GM18498 (cell line): ENCODE data around the gene APOBEC3B.
A peak's percentile ranks its signal among the peaks of the same experiment; 100 is the strongest.
"Not testable (repeated sequence)": the region's sequence is repeated elsewhere in the genome, so short reads cannot be mapped to it uniquely, and the experiment has no call there.

Experiments used
- ATAC-seq: cut with Tn5 transposase; IDR thresholded peaks from one replicate; pipeline ENCODE4 v1.9.1; 2021; ENCODE audit warnings: mild to moderate bottlenecking, moderate library complexity; ENCODE audit not compliant: unreplicated experiment

APOBEC3B gene

GRCh38 chr22:38965614-38966379, 16.4 kb upstream of the APOBEC3B start:
- ATAC-seq, result no peak

GRCh38 chr22:38966380-38966702, 15.8 kb upstream of the APOBEC3B start:
- ATAC-seq, result no peak

- no peak for ATAC-seq
Measured at GRCh38 chr22:38966942-38967341, 15.2 kb upstream of the APOBEC3B start.

- no peak for ATAC-seq
Measured at GRCh38 chr22:38967451-38968450, 14.4 kb upstream of the APOBEC3B start.

- ATAC-seq, result no peak
Measured at GRCh38 chr22:38968801-38969200, 13.3 kb upstream of the APOBEC3B start.

- no peak for ATAC-seq
Measured at GRCh38 chr22:38970551-38970950, 11.6 kb upstream of the APOBEC3B start.

GRCh38 chr22:38971202-38971601, 10.9 kb upstream of the APOBEC3B start:
- no peak for ATAC-seq

DNA sequence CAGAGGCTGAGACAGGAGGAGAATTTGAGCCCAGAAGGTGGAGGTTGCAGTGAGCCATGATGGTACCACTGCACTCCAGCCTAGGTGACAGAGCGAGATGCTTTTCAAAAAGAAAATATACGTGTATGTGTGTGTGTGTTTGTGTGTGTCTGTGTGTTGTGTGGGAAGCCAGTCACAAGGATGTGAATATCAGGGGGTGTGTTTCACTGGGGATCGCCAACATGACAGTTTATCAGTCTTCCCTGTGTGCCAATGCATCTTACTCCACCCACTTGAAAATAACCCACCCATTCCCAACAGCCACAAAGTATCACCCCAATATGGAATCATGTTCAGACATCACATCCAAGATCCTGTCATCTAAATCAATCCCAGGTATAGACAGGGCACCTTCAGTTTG, 10.4 kb upstream of the APOBEC3B start:
- ATAC-seq, result no peak

DNA sequence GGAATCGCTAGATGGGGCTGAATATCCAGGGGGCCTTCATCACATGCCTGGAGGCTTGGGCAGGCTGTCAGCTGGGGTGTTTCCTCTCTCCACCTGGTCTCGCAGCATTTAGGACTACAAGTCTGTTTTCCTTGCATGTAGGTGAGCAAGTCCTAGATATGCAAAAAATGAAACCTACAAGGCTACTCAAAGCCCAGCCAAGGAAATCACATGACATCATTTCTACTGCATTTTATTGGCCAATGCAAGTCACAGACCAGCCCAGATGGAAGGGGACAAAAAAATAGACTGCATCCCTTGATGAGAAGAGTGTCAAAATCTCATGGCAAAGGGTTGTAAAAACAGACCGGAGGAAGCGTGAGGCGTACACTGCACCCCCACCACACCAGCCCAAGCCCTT, 9.6 kb upstream of the APOBEC3B start:
- no peak for ATAC-seq

DNA sequence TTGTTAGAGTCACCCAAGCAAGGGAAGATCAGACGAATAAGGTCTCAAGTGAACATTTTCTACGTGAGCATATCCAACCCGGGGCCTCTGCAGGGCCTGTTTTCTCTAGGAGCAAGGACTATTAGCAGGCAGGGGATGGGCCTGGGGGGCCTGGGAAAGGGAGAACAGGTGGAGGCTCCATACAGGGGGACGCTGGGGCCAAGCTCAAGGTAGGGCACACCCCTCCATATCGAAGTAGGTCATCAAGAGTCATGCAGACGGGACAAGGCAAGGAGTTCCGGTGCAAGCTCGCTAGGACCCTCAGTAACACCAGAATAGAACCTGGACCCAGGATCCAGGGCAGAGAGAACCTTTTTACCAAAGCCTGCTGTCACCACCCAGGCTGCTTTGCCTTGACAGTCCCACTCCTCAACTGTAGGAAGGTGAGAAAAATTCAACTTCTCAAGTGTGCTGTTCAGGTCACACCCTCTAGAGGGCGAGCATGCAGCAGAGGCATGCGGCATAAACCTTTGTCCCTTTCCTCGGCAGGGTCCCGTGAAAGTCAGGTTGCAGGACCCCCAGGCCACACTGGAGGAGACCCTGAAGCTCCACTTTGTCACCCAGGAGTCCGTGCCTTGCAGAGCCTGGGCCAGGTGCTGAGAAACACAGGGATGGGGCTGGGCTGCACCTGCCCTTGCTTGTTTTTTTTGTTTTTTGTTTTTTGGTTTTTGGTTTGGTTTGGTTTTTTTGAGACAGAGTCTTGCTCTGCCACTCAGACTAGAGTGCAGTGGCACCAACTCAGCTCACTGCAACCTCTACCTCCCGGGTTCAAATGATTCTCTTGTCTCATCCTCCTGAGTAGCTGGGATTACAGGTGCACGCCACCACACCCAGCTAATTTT, 8.6 kb upstream of the APOBEC3B start:
- no peak for ATAC-seq

DNA sequence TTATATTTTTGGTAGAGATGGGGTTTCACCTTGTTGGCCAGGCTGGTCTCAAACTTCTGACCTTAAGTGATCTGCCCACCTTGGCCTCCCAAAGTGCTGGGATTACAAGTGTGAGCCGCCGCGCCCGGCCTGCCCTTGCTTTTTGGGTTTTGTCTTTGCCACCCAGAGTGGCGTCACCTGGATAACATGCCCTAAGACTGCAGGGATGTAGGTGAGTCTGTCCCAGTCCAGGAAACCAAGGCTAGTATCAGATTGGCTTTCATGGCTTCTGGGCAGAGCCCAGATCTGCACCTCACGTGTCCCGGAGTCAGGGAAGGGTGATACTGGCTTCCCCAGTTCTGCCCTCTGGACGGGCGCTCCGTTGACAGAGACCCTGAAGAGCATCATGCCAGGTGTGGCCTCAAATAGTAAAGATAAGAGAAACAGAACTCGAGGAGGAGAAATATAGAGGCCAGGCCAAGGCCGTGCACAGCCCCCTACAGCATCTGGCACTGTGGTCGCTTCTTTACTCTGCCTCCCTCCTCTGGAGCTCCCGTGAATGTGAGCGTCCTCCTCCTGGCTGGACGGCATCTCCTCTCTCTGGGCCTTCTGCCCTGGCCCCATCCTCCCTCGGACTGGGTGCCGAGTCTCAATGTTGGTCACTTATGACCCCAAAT, 7.8 kb upstream of the APOBEC3B start:
- no peak for ATAC-seq

GRCh38 chr22:38974826-38975175, 7.3 kb upstream of the APOBEC3B start:
- no peak for ATAC-seq

- not testable (repeated sequence) for ATAC-seq
Measured at GRCh38 chr22:38977289-38977688, 4.9 kb upstream of the APOBEC3B start.

GRCh38 chr22:38980587-38980986, 1.6 kb upstream of the APOBEC3B start:
- not testable (repeated sequence) for ATAC-seq

GRCh38 chr22:38981005-38981991, 849 bp upstream of the APOBEC3B start:
- ATAC-seq, result no peak

DNA sequence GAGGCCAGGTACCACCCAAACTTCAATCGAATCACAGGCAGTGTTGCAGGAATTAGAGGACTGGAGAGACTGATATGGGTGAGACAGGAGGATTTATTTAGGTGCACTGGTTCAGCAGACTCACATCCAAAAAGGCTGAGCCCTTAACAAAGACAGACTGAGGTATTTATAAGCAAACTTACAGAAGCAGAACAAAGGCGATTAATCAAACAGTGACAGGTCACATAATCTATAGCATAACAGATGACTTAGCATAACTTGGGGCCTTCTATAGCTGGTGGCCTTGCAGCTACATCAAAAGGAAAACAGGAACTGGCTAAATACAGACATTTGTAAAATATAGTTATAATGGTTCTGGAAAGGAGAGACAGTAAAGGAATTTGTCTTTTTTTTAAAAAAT, 2.1 kb downstream of the APOBEC3B start:
- ATAC-seq, result no peak

DNA sequence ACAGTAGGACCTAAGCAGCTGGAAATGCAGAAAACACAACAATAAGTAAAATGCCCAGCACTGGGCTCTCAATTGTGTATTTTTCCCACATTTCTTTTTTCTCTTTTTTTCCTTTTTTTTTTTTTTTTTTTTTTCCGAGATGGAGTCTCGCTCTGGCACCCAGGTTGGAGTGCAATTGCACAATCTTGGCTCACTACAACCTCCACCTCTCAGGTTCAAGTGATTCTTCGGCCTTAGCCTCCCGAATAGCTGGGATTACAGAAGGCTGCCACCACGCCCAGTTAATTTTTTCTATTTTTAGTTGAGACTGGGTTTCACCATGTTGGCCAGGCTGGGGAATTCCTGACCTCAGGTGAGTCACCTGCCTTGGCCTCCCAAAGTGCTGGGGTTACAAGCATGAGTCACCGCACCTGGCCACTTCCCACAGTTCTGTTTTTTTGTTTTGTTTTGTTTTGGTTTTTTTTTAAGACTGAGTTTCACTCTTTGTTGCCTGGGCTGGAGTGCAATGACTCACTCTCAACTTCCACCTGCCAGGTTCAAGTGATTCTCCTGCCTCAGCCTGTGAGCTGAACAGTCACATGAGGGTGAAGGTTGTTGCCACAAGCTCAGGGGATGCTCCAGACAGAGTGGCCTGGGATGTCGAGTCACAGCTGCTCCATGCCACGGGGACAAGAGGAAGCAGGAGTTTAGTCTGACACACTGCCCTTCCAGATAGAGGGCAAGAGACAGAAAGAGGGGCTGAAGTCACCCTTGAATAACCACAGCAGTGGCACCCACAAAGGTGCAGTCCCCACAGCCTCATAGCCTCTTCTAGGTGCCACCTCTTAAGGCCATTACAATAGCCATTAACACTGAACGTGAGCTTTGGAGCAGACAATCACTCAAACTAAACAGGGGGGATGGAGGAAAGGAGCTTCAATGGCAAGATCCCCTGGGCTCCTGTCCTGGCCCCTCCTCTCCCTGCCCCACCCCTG, 2.9 kb downstream of the APOBEC3B start:
- ATAC-seq, result peak; percentile 61

DNA sequence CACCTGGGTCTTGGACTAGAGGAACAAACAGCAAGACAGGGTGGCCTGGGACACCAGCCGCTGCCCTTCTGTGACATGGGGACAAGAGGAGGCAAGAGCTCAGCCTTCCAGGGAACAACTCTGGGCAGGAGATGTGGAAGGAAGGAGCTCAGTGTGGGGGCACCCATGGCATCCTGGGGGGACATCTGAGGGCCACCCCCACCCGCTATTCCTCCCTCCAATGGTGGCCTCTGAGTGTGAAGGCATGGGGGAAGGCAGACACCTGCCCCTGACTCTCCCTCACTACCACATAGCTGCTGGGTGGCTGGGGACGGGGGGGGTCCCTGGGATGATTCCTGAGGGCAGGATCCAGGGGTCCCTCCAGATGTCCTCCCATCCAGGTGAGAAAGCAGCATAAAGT, 4.5 kb downstream of the APOBEC3B start:
- no peak for ATAC-seq
